Measurements from ENCODE around the gene GSE1. TPM values are rescaled to one million over a fixed set of nuclear protein-coding genes. Genes with fewer than 3 reads are reported as not detected.
A peak's percentile ranks its signal among the peaks of the same experiment; 100 is the strongest.

GSE1 gene
- total and polyA plus RNA-seq, 9 of the 15 experiments (the other 6 are each of a cell fraction or from before 2014, with no cell fraction given): 12.2 to 244 (median 57.9) TPM

DNA sequence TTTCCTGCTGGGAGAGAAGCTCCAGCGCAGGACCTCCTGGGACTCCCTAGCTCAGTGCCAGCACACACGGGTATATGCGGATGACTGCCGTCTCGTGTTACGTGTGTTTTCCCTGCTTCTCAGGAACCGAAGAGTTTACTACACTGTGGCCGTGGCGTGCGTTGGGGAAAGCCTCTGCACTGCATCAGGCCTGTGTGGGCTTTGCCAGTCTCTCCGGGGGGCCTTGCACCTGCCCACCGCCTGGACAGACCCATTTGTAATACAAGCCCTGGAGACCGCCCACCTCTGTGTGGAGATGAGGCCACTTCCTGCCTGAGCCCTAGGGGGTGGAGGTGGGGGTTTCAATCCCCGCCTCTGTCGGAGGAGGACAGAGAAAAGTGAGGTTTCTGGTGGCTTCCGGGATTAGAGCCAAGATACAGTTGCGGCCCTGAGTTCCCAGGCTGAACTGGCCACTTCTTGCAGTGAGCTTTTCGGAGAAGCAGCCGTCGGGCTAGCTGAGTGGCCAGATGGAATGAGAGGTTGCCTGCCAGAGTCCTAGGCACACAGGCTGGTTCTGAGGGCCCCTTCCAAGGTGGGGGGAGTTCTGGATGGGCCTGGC is 43.4 kb upstream of the GSE1 start (continued):
- TF ChIP-seq, protein P1, sequence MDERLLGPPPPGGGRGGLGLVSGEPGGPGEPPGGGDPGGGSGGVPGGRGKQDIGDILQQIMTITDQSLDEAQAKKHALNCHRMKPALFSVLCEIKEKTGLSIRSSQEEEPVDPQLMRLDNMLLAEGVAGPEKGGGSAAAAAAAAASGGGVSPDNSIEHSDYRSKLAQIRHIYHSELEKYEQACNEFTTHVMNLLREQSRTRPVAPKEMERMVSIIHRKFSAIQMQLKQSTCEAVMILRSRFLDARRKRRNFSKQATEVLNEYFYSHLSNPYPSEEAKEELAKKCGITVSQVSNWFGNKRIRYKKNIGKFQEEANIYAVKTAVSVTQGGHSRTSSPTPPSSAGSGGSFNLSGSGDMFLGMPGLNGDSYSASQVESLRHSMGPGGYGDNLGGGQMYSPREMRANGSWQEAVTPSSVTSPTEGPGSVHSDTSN (CRISPR knock-in tag; IDR thresholded peaks at IDR 0.05; ENCODE audit: low read depth): no peak
- TF ChIP-seq, protein P1 (tag; conservative IDR thresholded peaks at IDR 0.05; ENCODE audit: low read depth): no peak
- TF ChIP-seq, protein P2, sequence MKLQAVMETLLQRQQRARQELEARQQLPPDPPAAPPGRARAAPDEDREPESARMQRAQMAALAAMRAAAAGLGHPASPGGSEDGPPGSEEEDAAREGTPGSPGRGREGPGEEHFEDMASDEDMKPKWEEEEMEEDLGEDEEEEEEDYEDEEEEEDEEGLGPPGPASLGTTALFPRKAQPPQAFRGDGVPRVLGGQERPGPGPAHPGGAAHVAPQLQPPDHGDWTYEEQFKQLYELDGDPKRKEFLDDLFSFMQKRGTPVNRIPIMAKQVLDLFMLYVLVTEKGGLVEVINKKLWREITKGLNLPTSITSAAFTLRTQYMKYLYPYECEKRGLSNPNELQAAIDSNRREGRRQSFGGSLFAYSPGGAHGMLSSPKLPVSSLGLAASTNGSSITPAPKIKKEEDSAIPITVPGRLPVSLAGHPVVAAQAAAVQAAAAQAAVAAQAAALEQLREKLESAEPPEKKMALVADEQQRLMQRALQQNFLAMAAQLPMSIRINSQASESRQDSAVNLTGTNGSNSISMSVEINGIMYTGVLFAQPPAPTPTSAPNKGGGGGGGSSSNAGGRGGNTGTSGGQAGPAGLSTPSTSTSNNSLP (IDR thresholded peaks at IDR 0.05; ENCODE audit: borderline replicate concordance, low read depth, low read length): no peak
- TF ChIP-seq, protein P3, sequence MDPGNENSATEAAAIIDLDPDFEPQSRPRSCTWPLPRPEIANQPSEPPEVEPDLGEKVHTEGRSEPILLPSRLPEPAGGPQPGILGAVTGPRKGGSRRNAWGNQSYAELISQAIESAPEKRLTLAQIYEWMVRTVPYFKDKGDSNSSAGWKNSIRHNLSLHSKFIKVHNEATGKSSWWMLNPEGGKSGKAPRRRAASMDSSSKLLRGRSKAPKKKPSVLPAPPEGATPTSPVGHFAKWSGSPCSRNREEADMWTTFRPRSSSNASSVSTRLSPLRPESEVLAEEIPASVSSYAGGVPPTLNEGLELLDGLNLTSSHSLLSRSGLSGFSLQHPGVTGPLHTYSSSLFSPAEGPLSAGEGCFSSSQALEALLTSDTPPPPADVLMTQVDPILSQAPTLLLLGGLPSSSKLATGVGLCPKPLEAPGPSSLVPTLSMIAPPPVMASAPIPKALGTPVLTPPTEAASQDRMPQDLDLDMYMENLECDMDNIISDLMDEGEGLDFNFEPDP (CRISPR knock-in tag; IDR thresholded peaks at IDR 0.05): no peak
- TF ChIP-seq CCAR2 (IDR thresholded peaks at IDR 0.05; ENCODE audit: low read depth, low read length): no peak
- TF ChIP-seq NUFIP1 (IDR thresholded peaks at IDR 0.05; ENCODE audit: partially characterized antibody): no peak
- TF ChIP-seq, protein P4, sequence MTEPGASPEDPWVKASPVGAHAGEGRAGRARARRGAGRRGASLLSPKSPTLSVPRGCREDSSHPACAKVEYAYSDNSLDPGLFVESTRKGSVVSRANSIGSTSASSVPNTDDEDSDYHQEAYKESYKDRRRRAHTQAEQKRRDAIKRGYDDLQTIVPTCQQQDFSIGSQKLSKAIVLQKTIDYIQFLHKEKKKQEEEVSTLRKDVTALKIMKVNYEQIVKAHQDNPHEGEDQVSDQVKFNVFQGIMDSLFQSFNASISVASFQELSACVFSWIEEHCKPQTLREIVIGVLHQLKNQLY (CRISPR knock-in tag; conservative IDR thresholded peaks at IDR 0.05): no peak
- TF ChIP-seq, protein P5, sequence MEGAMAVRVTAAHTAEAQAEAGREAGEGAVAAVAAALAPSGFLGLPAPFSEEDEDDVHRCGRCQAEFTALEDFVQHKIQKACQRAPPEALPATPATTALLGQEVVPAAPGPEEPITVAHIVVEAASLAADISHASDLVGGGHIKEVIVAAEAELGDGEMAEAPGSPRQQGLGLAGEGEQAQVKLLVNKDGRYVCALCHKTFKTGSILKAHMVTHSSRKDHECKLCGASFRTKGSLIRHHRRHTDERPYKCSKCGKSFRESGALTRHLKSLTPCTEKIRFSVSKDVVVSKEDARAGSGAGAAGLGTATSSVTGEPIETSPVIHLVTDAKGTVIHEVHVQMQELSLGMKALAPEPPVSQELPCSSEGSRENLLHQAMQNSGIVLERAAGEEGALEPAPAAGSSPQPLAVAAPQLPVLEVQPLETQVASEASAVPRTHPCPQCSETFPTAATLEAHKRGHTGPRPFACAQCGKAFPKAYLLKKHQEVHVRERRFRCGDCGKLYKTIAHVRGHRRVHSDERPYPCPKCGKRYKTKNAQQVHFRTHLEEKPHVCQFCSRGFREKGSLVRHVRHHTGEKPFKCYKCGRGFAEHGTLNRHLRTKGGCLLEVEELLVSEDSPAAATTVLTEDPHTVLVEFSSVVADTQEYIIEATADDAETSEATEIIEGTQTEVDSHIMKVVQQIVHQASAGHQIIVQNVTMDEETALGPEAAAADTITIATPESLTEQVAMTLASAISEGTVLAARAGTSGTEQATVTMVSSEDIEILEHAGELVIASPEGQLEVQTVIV (CRISPR knock-in tag; IDR thresholded peaks at IDR 0.05; ENCODE audit: borderline replicate concordance): no peak
- TF ChIP-seq RFX1 (IDR thresholded peaks at IDR 0.05): no peak
- no peak for TF ChIP-seq U2AF2 (optimal IDR thresholded peaks at IDR 0.05; ENCODE audit: low read depth, low read length)
- no peak for TF ChIP-seq ESRRA (IDR thresholded peaks at IDR 0.05; ENCODE audit: borderline replicate concordance, low read depth)
- 0 out of 2 replicates have a peak, but pooled peaks have one; percentile 20 for TF ChIP-seq SREBF1 (IDR thresholded peaks at IDR 0.05; ENCODE audit: borderline replicate concordance, low read depth, low read length)
- TF ChIP-seq SMAD1 (IDR thresholded peaks at IDR 0.05; ENCODE audit: low read depth, low read length, partially characterized antibody): peak; percentile 41
- TF ChIP-seq TAF1 (IDR thresholded peaks at IDR 0.05; ENCODE audit: control insufficient read depth, extremely low read depth, insufficient read depth, low read length, severe bottlenecking): peak; percentile 88
